ENCODE measurements around the gene PCMTD2. TPM values are rescaled to one million over a fixed set of nuclear protein-coding genes. Genes with fewer than 3 reads are reported as not detected.
"Not testable (repeated sequence)": the region's sequence is repeated elsewhere in the genome, so short reads cannot be mapped to it uniquely, and the experiment has no call there.

Gene PCMTD2
- total RNA-seq, 1 donor from 2014 or later, result 81.8 TPM

DNA sequence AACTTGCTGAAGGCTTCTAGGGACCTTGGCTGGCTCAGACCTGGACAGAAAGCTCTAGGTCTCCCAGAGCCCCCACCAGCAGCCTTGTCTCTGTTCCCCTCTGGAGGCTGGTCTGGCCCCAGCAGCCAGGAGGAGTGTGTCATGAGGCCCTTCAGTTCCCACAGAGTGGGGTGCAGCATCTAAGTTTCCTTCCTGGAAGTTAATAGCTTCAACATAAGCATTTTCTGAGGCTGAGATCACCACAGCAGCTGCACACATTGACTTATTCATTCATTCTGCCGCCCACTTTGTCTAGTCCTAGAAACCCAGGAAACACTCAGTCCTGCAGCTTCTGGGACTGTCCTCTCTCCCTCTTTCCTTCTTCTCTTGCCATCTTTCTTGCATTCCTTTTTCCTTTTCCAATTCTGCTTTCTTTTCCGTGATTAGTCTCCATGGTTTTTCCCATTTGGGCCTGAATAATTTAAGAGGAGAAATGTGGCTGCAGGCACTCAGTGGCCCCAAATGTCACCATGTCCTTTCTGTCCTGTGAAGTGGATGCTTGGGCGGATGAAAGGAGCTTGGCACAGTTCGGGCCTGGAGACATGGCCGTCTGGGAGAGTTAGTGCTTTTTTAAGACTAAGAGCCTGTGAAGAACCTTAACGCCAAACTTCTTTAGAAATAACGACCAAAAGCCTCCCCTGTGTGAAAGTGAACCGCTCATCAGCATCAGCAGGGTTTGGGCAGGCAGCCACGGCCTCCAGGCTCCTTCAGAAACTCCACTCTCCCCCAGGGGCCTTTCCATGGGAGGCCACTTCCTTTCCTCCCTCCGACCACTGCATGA, 31.0 kb upstream of the PCMTD2 start:
- peak; percentile 95 for DNase-seq

- DNase-seq, result no peak
Observed at GRCh38 chr20:64225171-64225595, 30.4 kb upstream of the PCMTD2 start.

DNA sequence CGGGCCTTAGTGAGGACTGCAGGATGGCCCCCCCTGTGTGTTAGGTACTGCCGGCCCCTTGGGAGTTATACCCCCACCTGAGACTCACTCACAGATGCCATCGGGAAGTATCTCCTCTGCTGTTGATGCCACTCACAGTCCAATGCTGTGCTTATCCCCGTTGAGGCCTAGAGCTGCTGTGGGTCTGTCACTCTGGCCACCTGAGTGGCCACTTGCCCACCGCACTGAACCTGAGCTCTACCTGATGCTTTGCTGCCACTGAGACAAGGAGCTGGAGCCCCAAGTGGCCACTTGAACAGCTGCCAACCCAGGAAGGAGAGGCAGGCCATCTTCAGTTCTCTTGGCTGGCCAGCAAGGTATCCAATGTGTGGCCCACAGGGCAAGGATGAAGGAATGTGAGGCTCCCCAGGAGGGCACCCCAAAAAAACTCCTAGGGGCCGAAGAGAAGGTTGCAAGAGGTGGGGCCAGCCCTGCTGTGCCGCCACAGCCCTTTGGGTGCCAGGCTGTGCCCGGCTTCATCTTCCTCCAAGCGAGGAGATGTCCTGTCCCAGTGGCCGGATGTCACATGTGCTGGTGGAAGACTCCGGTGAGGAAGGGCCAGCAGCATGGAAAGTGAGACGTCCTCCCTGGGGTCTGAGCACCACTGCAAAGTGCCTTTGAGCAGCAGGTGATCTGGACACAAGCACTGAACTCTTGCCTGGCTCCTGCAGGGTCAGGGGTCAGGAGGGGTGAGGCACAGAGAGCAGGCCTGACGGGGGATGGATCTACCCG, 29.5 kb upstream of the PCMTD2 start:
- DNase-seq, result no peak

- DNase-seq, result no peak
Observed at GRCh38 chr20:64226686-64227580, 28.6 kb upstream of the PCMTD2 start.

- DNase-seq, result no peak
Observed at GRCh38 chr20:64228086-64228653, 27.4 kb upstream of the PCMTD2 start.

DNA sequence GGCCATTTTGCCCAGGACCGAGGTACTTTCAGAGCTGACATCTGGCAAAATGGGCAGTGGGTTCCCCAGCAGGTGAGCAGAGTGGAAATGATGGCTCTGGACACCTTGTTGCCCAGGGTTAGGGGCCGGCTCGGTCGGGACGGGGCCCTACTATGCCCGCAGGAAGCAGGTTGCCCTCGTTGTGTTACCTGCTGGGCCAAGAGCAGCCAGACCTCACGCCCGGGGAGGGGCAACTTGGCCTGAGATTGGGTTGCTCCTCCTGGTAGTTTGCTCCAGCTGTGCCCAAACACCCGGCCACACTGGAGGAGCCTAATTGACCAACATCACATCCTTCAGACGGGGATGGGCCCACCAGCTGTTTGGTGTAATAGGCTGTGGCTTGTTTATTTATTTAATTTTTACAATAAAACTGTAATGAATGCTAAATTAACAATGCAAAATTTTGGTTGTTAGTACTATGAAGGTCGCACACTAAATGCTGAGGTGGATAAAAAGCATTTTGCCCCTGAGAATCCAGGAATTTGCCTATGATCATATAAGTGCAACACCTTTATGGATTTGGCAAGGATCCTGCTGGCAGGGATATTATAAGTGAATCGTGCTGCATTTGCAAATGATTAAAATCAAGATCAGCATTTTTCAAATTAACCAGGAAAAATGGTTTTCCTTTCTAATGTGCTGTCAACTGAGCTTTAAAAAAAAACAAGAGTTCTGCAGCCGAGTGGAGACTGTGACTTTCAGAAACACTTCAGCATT, 26.6 kb upstream of the PCMTD2 start:
- DNase-seq, result no peak

GRCh38 chr20:64229507-64230061, 26.0 kb upstream of the PCMTD2 start:
- no peak for DNase-seq

- no peak for DNase-seq
Observed at GRCh38 chr20:64230461-64231145, 24.9 kb upstream of the PCMTD2 start.

- no peak for DNase-seq
Observed at GRCh38 chr20:64231621-64232550, 23.7 kb upstream of the PCMTD2 start.

DNA sequence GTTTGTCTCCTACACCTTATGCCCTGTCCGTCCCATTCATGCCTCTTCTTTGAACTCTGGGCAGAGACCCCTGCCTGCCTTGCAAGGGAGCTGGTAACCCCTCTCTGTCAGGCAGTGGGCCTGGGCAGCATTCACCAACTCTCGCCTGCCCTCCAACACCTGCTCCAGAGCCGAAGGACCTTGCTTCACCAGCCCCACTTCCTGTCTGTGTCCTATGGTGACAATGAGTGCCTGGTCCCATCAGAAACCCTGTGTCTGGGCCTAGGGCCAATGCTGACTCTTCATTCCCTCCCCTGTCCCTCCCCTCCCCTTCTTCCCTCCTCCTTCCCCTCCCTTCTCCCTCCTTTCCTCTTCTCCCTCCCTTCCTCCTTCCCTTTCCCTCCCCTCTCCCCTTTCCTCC, 22.8 kb upstream of the PCMTD2 start:
- no peak for DNase-seq

DNA sequence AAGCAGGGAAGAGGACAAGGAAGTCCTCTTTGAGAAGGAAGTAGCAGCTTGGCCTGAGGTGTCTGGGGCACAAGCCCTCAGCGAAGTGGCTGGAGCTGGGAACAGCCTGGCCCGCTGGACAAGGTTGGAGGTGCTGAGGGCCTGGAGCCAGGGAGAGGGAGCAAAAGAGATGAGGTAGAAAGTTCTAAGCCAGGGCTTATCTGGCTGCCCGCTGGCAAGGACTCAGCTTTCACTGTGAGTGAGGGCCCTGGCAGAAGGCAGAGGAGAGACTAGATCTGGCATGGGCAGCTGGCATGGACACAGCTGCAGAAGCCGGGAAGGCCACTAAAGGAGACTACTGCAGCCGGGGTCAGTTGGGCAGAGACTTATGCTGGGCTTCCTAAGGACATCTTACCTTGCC, 21.8 kb upstream of the PCMTD2 start:
- no peak for DNase-seq

GRCh38 chr20:64234291-64234791, 21.2 kb upstream of the PCMTD2 start:
- DNase-seq, result no peak

DNA sequence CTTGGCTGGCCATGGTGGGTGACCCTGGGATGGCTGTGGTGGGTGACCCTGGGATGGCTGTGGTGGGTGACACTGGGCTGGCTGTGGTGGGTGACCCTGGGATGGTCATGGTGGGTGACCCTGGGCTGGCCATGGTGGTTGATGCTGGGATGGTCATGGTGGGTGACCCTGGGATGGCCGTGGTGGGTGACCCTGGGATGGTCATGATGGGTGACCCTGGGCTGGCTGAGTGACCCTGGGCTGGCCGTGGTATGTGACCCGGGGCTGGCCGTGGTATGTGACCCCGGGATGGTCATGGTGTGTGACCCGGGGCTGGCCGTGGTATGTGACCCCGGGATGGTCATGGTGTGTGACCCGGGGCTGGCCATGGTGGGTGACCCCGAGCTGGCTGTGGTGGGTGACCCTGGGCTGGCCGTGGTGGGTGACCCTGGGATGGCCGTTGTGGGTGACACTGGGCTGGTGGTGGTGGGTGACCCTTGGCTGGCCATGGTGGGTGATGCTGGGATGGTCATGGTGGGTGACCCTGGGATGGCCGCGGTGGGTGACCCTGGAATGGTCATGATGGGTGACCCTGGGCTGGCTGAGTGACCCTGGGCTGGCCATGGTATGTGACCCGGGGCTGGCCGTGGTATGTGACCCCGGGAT, 20.5 kb upstream of the PCMTD2 start:
- not testable (repeated sequence) for DNase-seq

DNA sequence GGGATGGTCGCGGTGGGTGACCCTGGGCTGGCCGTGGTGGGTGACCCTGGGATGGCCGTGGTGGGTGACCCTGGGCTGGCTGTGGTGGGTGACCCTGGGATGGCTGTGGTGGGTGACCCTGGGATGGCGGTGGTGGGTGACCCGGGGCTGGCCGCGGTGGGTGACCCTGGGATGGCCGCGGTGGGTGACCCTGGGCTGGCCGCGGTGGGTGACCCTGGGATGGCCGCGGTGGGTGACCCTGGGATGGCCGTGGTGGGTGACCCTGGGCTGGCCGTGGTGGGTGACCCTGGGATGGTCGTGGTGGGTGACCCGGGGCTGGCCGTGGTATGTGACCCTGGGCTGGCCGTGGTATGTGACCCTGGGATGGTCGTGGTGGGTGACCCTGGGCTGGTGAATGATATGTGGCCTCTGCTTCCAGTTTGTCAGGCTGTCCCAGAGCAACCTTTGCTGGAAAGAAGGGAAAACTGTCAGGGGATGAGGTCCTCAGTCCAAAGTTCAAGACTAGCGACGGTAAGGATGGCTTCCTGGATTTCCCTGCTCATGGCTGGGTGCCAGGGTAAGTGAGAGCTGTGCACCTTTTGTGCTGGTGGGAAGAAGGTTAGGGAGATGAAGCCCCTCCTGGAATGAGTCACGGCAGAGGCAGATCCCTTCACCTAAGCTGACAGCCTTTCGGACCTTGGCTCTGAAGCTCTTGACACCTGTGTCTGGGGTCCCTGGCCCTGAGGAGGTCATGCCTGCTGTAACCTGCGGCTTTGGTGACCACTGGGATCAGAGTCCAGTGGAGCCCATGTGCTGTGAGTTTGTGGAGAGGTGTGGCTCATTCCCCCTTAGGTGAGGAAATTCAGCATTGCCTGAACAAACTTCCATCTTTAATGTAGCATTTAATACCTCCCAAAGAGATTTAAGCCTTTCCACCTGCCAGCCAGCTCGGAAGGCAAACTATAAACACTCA, 19.1 kb upstream of the PCMTD2 start:
- DNase-seq, result no peak

DNA sequence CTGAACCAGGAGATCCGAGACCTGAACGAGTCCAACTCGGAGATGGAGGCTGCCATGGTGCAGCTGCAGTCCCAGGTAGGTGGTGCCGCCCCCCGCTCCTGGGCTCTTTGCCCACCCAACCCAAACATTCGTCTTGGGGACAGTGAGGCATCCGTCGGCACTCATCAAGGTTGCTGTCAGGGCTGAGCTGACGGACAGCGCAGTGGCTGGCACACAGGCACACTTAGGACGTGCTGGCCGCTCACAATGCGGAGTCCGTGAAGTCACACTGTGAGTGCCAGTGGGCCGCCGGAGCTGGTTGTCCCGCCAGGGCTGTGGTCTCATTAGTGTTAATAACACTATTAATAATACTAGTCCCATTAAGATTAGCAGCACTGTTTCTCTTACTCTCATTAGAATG, 18.2 kb upstream of the PCMTD2 start:
- no peak for DNase-seq

- DNase-seq, result no peak
Observed at GRCh38 chr20:64238115-64238825, 17.3 kb upstream of the PCMTD2 start.
